Left lung (tissue), 10 donors: ENCODE data around the gene UBE2V1. TPM values are rescaled to one million over a fixed set of nuclear protein-coding genes. Genes with fewer than 3 reads are reported as not detected.
"Not testable (repeated sequence)": the region's sequence is repeated elsewhere in the genome, so short reads cannot be mapped to it uniquely, and the experiment has no call there.

Experiments used
- ATAC-seq: fragments of 200-7000 bp; cut with Tn5 transposase; one replicate; pipeline ENCODE4 v1.9.1; 2020; ENCODE audit warnings: moderate library complexity
- DNase-seq, 4 donors: peaks; one replicate each; pipeline ENCODE4 v3.0.0-alpha.2; 2013 to 2020
- H3K27ac ChIP-seq, 2 donors: fragments of 200-600 bp; sonication (generic) in 1 of 2; one replicate each; pipeline versions ENCODE4 v1.5.0 to v1.8.0; 2020 to 2021
- H3K27me3 ChIP-seq, 2 donors: fragments of 200-600 bp; sonication (generic) in 1 of 2; one replicate each; pipeline versions ENCODE4 v1.5.0 to v1.8.0; 2020 to 2021
- H3K36me3 ChIP-seq, 2 donors: fragments of 200-600 bp; sonication (generic) in 1 of 2; one replicate each; pipeline versions ENCODE4 v1.5.0 to v1.8.0; 2020 to 2021
- H3K4me1 ChIP-seq, 2 donors: fragments of 200-600 bp; one replicate each; pipeline ENCODE4 v1.8.0; 2021
- H3K4me3 ChIP-seq, 2 donors: fragments of 200-600 bp; sonication (generic) in 1 of 2; one replicate each; pipeline versions ENCODE4 v1.5.0 to v1.8.0; 2020 to 2021; ENCODE audit warnings: mild to moderate bottlenecking in 1 of 2
- H3K9me3 ChIP-seq, 2 donors: fragments of 200-600 bp; sonication (generic) in 1 of 2; one replicate each; pipeline versions ENCODE4 v1.5.0 to v1.8.0; 2020 to 2021
- intact Hi-C, 2 donors: fragments of 100-400 bp; cut with DNase I; formaldehyde crosslinking; loops; one replicate each; pipeline versions ENCODE4 v1.11.2 to v1.14.2; 2022
- polyA plus RNA-seq, 6 donors: library from polyadenylated mRNA; unstranded; fragments of 120-200 nt; gene quantifications; one replicate each; pipeline ENCODE4 v1.2.1, GENCODE V29; 2013; ENCODE audit not compliant: insufficient read length in 6 of 6
- total RNA-seq, 2 donors: library from RNA; stranded (reverse); fragmentation: NEBNext Ultra II Directional; extraction: Animal tissue kit (Norgen Biotek cat#: 25700); gene quantifications; one replicate each; pipeline ENCODE4 v1.2.1, GENCODE V29; 2021
- TF ChIP-seq, protein P1 (sequence below), 2 donors: fragments of 200-600 bp; sonication (generic) in 1 of 2; IDR thresholded peaks; one replicate each; pipeline versions ENCODE4 v1.5.0 to v1.8.0; 2021; ENCODE audit warnings: antibody characterized with exemption in 2 of 2
- donor health status: DM: no; HTN: yes; CAD: no.
- donor health status: DM: no; HTN: no; CAD: no.

UBE2V1 gene
- total and polyA plus RNA-seq, 8 donors, result 72.6 to 178 (median 152) TPM

DNA sequence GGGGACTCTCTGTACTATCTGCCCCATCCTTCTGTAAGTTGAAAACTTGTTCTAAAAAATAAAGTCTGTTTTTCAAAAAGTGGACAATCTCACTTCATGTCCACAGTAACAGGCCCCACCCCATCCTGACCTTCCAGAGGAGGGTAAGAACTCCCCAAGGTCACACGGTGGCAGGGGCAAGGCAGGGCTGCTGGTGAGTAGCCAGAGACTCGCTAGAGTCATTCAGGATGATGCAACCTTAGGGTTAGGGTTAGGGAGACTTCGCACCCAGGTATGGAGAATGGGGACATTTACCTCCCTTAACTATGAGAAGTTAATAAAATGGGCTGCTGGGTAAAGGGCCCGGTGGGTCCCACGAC, 25.1 kb upstream of the UBE2V1 start:
- H3K27ac ChIP-seq, result peak overlapping the region; percentile 17 to 57
- ATAC-seq (peak; percentile 35), DNase-seq (no peak)
- no peaks in the 10 kb centered on the region for H3K27me3 ChIP-seq
- no peak overlapping the region for H3K4me3 ChIP-seq
- TF ChIP-seq, protein P1, sequence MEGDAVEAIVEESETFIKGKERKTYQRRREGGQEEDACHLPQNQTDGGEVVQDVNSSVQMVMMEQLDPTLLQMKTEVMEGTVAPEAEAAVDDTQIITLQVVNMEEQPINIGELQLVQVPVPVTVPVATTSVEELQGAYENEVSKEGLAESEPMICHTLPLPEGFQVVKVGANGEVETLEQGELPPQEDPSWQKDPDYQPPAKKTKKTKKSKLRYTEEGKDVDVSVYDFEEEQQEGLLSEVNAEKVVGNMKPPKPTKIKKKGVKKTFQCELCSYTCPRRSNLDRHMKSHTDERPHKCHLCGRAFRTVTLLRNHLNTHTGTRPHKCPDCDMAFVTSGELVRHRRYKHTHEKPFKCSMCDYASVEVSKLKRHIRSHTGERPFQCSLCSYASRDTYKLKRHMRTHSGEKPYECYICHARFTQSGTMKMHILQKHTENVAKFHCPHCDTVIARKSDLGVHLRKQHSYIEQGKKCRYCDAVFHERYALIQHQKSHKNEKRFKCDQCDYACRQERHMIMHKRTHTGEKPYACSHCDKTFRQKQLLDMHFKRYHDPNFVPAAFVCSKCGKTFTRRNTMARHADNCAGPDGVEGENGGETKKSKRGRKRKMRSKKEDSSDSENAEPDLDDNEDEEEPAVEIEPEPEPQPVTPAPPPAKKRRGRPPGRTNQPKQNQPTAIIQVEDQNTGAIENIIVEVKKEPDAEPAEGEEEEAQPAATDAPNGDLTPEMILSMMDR (IDR thresholded peaks at IDR 0.05), result no peak
- intact Hi-C loops, result no loop called here
- peaks cover 4 to 66% of the 10 kb centered on the region in 2 donors for H3K4me1 ChIP-seq
- H3K36me3 ChIP-seq, result peaks cover 0 to 85% of the 10 kb centered on the region in 2 donors
- H3K9me3 ChIP-seq, result no peaks in the 10 kb centered on the region

DNA sequence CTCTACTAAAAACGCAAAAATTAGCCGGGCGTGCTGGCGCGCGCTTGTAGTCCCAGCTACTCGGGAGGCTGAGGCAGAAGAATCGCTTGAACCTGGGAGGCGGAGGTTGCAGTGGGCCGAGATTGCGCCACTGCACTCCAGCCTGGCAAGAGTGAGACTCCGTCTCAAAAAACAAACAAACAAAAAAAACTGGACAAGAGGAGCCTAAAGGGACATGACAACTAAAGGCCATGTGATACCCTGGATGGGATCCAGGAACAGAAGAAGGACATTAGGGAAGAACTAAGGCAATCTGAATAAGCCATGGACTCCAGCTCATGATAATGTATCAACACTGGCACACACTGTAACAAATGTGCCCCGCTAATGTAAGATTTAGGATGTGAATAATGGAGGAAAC, 24.8 kb upstream of the UBE2V1 start:
- Histone ChIP-seq H3K4me1 (peaks cover 4 to 62% of the 10 kb centered on the region in 2 donors), H3K36me3 (peaks cover 0 to 85% of the 10 kb centered on the region in 2 donors), H3K27ac (peak overlapping the region in 1 of 2 donors; percentile 57)
- DNase-seq (peak in 1 of 4 donors; percentile 40), ATAC-seq (peak; percentile 11)
- intact Hi-C loops, H3K4me3 ChIP-seq, H3K9me3 ChIP-seq, H3K27me3 ChIP-seq: not testable (repeated sequence)

DNA sequence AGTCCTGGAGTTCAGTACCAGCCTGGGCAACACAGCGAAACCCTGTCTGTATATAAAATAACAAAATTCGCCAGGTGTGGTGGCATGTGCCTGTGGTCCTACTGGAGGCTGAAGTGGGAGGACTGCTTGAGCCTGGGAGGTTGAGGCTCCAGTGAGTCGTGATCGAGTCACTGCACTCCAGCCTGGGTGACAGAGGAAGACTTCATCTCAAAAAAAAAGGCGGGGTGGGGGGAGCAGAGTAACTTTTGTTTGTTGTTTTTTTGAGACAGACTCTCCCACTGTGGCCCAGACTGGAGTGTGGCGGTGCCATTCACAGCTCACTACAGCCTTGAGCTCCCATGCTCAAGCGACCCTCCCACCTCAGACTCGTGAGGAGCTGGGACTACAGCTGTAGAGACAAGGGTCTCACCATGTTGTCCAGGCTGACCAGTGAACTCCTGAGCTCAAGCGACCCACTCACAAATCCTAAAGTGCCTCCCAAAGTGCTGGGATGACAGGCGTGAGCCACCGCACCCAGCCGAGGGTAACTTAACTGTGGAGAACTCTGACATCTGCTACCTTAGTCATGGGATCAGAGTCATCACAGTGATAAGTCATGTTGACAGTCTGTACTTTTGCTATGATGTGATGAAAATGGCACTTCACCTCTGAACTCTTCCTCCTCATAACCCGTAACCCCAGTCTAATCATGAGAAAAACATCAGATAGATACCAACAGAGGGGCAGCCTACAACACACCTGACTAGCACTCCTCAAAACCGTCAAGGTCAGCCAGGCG, 24.1 kb upstream of the UBE2V1 start:
- TF ChIP-seq, protein P1 (IDR thresholded peaks at IDR 0.05), result no peak
- no peaks in the 10 kb centered on the region for H3K9me3 ChIP-seq
- intact Hi-C loops, result no loop called here
- peaks cover 0 to 85% of the 10 kb centered on the region in 2 donors for H3K36me3 ChIP-seq
- no peak overlapping the region for H3K27ac ChIP-seq
- no peak for ATAC-seq
- H3K4me3 ChIP-seq, result no peak overlapping the region
- DNase-seq, result no peak
- no peaks in the 10 kb centered on the region for H3K27me3 ChIP-seq
- peaks cover 4 to 55% of the 10 kb centered on the region in 2 donors for H3K4me1 ChIP-seq

DNA sequence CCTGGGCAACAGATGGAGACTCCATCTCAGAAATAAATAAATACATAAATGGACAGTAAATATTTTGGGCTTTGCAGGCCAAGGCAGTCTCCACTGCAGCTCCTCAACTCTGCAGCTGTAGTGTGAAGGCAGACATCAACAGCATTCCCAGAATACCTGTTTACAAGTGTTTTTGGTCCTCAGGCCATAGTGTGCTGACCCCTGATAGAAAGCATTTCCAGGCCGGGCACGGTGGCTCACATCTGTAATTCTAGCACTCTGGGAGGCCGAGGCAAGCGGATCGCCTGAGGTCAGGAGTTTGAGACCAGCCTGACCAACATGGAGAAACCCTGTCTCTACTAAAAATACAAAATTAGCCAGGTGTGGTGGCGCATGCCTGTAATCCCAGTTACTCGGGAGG, 22.2 kb upstream of the UBE2V1 start:
- ATAC-seq, DNase-seq, H3K27ac ChIP-seq, intact Hi-C loops, H3K9me3 ChIP-seq, H3K27me3 ChIP-seq, H3K4me3 ChIP-seq: not testable (repeated sequence)
- H3K4me1 ChIP-seq, result peaks cover 4 to 37% of the 10 kb centered on the region in 2 donors
- H3K36me3 ChIP-seq, result peaks cover 0 to 85% of the 10 kb centered on the region in 2 donors

DNA sequence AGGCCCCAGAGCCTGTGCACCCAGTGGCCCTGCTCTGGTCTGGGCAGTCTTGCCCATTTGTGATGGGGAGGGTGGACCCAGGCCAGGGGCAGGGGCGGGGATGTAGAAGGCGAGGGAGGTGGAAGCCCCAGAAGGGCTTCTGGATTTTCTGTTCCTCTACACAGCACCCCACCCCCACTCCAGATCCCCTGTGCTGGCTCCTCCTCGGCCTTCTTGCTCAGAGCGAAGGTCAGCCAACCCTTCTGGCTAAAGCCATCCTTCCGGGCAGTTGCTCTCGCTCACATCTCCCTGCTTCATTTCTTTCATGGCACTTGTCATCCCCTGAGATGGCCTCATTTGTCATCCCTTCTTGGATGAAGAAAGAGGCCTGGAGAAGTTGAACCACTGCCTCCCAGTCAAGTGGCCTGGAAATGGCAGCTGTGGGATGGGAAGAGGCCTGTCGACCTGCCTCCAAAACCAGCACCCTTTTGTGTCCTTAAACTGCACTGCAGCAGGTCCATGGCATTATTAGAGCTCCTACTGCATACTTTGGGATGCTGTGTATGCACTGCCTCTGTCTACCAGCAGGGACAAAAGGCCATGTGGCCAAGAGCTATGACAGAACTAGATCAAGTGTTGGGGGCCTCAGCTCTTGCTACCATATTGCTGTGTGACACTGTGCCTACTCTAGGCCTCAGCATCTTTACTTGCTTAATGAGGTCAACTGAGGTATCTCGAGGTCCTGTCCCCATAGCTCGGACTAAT, 20.7 kb upstream of the UBE2V1 start:
- ATAC-seq, result no peak
- peaks cover 0 to 91% of the 10 kb centered on the region in 2 donors for H3K36me3 ChIP-seq
- DNase-seq, result no peak
- intact Hi-C loops, result no loop called here
- TF ChIP-seq, protein P1 (IDR thresholded peaks at IDR 0.05), result peak in 1 of 2 donors; percentile 5
- H3K4me3 ChIP-seq, result no peak overlapping the region
- no peaks in the 10 kb centered on the region for H3K27me3 ChIP-seq
- peaks cover 4 to 27% of the 10 kb centered on the region in 2 donors for H3K4me1 ChIP-seq
- H3K9me3 ChIP-seq, result no peaks in the 10 kb centered on the region
- no peak overlapping the region for H3K27ac ChIP-seq

DNA sequence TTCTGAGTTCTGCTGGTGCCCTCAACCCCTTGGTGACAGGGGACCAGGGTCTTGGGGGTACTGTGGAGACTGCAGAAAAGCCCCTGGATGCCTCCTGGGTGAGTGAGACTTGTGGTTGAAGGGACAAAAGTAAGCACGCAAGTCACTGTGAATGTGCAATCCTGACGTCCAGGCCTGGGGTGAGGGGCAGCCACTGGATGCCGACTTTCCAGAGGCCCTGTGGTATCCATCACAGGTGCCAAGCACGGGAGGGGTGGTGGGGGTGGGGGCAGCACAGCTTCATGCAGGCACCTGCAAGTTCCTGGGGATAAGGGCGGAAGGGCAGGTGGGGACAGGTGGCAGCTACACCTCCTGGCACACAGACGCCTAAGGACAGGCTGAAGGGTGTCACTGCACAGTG, 20.1 kb upstream of the UBE2V1 start:
- TF ChIP-seq, protein P1 (IDR thresholded peaks at IDR 0.05), result no peak
- Histone ChIP-seq H3K27me3 (no peaks in the 10 kb centered on the region), H3K4me1 (peaks cover 1 to 21% of the 10 kb centered on the region in 2 donors), H3K36me3 (peaks cover 0 to 91% of the 10 kb centered on the region in 2 donors), H3K27ac (no peak overlapping the region), H3K9me3 (no peaks in the 10 kb centered on the region), H3K4me3 (no peak overlapping the region)
- no peak for DNase-seq
- ATAC-seq, result no peak
- intact Hi-C loops, result no loop called here
